ENCODE data around the gene NKX2-1.

DNA sequence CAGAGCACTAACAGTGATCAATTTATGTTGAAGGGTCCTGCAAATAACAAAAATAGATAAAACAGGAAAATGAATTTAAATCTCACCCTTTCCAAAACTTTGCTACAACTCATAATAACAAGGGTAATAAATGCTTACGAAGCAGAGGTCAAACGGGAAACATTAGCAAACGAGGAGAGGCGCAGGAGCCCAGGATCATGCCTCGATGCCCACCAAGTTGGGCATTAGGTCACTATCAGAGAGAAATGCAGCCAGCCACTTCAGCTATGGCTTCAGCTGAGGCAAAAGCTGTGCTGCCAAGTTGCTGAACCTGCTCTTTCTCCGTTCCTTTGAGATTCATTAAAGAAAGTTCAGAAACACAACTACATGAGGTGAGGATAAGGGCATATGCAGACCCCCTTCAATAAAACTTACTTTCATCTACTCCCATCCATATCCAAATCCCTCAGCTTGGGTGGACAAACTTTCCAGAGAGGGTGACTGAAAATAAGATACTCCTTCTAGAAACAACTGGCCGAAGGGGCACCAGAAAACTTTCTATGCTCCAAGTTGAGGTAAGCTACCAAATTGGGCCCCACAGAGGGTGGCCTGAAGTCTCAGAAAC is 7.9 kb downstream of the NKX2-1 start:
- TF ChIP-seq, protein P1, sequence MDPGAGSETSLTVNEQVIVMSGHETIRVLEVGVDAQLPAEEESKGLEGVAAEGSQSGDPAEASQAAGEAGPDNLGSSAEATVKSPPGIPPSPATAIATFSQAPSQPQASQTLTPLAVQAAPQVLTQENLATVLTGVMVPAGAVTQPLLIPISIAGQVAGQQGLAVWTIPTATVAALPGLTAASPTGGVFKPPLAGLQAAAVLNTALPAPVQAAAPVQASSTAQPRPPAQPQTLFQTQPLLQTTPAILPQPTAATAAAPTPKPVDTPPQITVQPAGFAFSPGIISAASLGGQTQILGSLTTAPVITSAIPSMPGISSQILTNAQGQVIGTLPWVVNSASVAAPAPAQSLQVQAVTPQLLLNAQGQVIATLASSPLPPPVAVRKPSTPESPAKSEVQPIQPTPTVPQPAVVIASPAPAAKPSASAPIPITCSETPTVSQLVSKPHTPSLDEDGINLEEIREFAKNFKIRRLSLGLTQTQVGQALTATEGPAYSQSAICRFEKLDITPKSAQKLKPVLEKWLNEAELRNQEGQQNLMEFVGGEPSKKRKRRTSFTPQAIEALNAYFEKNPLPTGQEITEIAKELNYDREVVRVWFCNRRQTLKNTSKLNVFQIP (CRISPR knock-in tag; IDR thresholded peaks at IDR 0.05; ENCODE audit: borderline replicate concordance, low read depth) = no peak
- TF ChIP-seq, protein P2, sequence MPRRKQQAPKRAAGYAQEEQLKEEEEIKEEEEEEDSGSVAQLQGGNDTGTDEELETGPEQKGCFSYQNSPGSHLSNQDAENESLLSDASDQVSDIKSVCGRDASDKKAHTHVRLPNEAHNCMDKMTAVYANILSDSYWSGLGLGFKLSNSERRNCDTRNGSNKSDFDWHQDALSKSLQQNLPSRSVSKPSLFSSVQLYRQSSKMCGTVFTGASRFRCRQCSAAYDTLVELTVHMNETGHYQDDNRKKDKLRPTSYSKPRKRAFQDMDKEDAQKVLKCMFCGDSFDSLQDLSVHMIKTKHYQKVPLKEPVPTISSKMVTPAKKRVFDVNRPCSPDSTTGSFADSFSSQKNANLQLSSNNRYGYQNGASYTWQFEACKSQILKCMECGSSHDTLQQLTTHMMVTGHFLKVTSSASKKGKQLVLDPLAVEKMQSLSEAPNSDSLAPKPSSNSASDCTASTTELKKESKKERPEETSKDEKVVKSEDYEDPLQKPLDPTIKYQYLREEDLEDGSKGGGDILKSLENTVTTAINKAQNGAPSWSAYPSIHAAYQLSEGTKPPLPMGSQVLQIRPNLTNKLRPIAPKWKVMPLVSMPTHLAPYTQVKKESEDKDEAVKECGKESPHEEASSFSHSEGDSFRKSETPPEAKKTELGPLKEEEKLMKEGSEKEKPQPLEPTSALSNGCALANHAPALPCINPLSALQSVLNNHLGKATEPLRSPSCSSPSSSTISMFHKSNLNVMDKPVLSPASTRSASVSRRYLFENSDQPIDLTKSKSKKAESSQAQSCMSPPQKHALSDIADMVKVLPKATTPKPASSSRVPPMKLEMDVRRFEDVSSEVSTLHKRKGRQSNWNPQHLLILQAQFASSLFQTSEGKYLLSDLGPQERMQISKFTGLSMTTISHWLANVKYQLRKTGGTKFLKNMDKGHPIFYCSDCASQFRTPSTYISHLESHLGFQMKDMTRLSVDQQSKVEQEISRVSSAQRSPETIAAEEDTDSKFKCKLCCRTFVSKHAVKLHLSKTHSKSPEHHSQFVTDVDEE (CRISPR knock-in tag; IDR thresholded peaks at IDR 0.05) = no peak
- no peak for TF ChIP-seq RARB (CRISPR knock-in tag; IDR thresholded peaks at IDR 0.05)
- no peak for TF ChIP-seq ARNTL (CRISPR knock-in tag; IDR thresholded peaks at IDR 0.05; ENCODE audit: borderline replicate concordance, low read depth)
- TF ChIP-seq ZFP30 (CRISPR knock-in tag; IDR thresholded peaks at IDR 0.05) = no peak
- TF ChIP-seq, protein P3, sequence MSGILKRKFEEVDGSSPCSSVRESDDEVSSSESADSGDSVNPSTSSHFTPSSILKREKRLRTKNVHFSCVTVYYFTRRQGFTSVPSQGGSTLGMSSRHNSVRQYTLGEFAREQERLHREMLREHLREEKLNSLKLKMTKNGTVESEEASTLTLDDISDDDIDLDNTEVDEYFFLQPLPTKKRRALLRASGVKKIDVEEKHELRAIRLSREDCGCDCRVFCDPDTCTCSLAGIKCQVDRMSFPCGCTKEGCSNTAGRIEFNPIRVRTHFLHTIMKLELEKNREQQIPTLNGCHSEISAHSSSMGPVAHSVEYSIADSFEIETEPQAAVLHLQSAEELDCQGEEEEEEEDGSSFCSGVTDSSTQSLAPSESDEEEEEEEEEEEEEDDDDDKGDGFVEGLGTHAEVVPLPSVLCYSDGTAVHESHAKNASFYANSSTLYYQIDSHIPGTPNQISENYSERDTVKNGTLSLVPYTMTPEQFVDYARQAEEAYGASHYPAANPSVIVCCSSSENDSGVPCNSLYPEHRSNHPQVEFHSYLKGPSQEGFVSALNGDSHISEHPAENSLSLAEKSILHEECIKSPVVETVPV (CRISPR knock-in tag; IDR thresholded peaks at IDR 0.05) = no peak
- TF ChIP-seq, protein P4, sequence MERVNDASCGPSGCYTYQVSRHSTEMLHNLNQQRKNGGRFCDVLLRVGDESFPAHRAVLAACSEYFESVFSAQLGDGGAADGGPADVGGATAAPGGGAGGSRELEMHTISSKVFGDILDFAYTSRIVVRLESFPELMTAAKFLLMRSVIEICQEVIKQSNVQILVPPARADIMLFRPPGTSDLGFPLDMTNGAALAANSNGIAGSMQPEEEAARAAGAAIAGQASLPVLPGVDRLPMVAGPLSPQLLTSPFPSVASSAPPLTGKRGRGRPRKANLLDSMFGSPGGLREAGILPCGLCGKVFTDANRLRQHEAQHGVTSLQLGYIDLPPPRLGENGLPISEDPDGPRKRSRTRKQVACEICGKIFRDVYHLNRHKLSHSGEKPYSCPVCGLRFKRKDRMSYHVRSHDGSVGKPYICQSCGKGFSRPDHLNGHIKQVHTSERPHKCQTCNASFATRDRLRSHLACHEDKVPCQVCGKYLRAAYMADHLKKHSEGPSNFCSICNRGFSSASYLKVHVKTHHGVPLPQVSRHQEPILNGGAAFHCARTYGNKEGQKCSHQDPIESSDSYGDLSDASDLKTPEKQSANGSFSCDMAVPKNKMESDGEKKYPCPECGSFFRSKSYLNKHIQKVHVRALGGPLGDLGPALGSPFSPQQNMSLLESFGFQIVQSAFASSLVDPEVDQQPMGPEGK (CRISPR knock-in tag; IDR thresholded peaks at IDR 0.05; ENCODE audit: borderline replicate concordance) = no peak
- TF ChIP-seq ZFP3 (CRISPR knock-in tag; IDR thresholded peaks at IDR 0.05) = no peak
- TF ChIP-seq GLIS3 (CRISPR knock-in tag; IDR thresholded peaks at IDR 0.05) = no peak
- TF ChIP-seq, protein P5, sequence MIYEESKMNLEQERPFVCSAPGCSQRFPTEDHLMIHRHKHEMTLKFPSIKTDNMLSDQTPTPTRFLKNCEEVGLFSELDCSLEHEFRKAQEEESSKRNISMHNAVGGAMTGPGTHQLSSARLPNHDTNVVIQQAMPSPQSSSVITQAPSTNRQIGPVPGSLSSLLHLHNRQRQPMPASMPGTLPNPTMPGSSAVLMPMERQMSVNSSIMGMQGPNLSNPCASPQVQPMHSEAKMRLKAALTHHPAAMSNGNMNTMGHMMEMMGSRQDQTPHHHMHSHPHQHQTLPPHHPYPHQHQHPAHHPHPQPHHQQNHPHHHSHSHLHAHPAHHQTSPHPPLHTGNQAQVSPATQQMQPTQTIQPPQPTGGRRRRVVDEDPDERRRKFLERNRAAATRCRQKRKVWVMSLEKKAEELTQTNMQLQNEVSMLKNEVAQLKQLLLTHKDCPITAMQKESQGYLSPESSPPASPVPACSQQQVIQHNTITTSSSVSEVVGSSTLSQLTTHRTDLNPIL (CRISPR knock-in tag; IDR thresholded peaks at IDR 0.05; ENCODE audit: low read depth) = no peak
- TF ChIP-seq BACH2 (CRISPR knock-in tag; IDR thresholded peaks at IDR 0.05; ENCODE audit: borderline replicate concordance) = no peak
- no peak for TF ChIP-seq ZNF70 (CRISPR knock-in tag; IDR thresholded peaks at IDR 0.05)
- no peak for TF ChIP-seq ISL1 (CRISPR knock-in tag; IDR thresholded peaks at IDR 0.05)
